Measurements from ENCODE around the gene B4GALT4.
A peak's percentile ranks its signal among the peaks of the same experiment; 100 is the strongest.
"Not testable (repeated sequence)": the region's sequence is repeated elsewhere in the genome, so short reads cannot be mapped to it uniquely, and the experiment has no call there.

The B4GALT4 gene

GRCh38 chr3:119240591-119241434 lies at the start of gene B4GALT4:
Gene B4GALT4 (minus strand): TSS chr3:119240878. CDS start chr3:119230099, 10,779 bp downstream.
- DNase-seq (ENCODE audit: low spot score) = peak; percentile 87

GRCh38 chr3:119289404-119289770 lies 48.7 kb upstream of the B4GALT4 start:
- DNase-seq (ENCODE audit: low spot score) = no peak

- no peak for DNase-seq (ENCODE audit: low spot score)
Observed at GRCh38 chr3:119288669-119289403, 48.2 kb upstream of the B4GALT4 start.

- DNase-seq (ENCODE audit: low spot score) = peak; percentile 58
Observed at GRCh38 chr3:119279584-119280243, 39.0 kb upstream of the B4GALT4 start.

GRCh38 chr3:119279101-119279554 lies 38.5 kb upstream of the B4GALT4 start:
- peak; percentile 60 for DNase-seq (ENCODE audit: low spot score)

- DNase-seq (ENCODE audit: low spot score) = no peak
Observed at GRCh38 chr3:119276680-119277079, 36.0 kb upstream of the B4GALT4 start.

GRCh38 chr3:119270212-119270611 lies 29.5 kb upstream of the B4GALT4 start:
- not testable (repeated sequence) for DNase-seq (ENCODE audit: low spot score)

- DNase-seq (ENCODE audit: low spot score) = no peak
Observed at GRCh38 chr3:119261055-119261454, 20.4 kb upstream of the B4GALT4 start.

- no peak for DNase-seq (ENCODE audit: low spot score)
Observed at GRCh38 chr3:119259821-119260220, 19.1 kb upstream of the B4GALT4 start.

- DNase-seq (ENCODE audit: low spot score) = peak; percentile 36
Observed at GRCh38 chr3:119258915-119259314, 18.2 kb upstream of the B4GALT4 start.

GRCh38 chr3:119257654-119258410 lies 17.2 kb upstream of the B4GALT4 start:
- DNase-seq (ENCODE audit: low spot score) = peak; percentile 44

GRCh38 chr3:119257111-119257510 lies 16.4 kb upstream of the B4GALT4 start:
- no peak for DNase-seq (ENCODE audit: low spot score)

GRCh38 chr3:119255214-119255613 lies 14.5 kb upstream of the B4GALT4 start:
- DNase-seq (ENCODE audit: low spot score) = no peak

GRCh38 chr3:119245778-119246177 lies 5.1 kb upstream of the B4GALT4 start:
- no peak for DNase-seq (ENCODE audit: low spot score)

GRCh38 chr3:119243712-119244111 lies 3.0 kb upstream of the B4GALT4 start:
- DNase-seq (ENCODE audit: low spot score) = no peak

- DNase-seq (ENCODE audit: low spot score) = not testable (repeated sequence)
Observed at GRCh38 chr3:119243058-119243529, 2.4 kb upstream of the B4GALT4 start.

GRCh38 chr3:119242387-119243057 lies 1.8 kb upstream of the B4GALT4 start:
- DNase-seq (ENCODE audit: low spot score) = not testable (repeated sequence)

- peak; percentile 32 for DNase-seq (ENCODE audit: low spot score)
Observed at GRCh38 chr3:119240101-119240590, 532 bp downstream of the B4GALT4 start.

GRCh38 chr3:119239206-119239820 lies 1.4 kb downstream of the B4GALT4 start:
- DNase-seq (ENCODE audit: low spot score) = no peak

GRCh38 chr3:119238363-119238762 lies 2.3 kb downstream of the B4GALT4 start:
- no peak for DNase-seq (ENCODE audit: low spot score)

Measured in Ammon's horn (tissue), 1 donor.